HG03565 (cell line): ENCODE results near the gene ARHGEF7.

Source experiments
- ATAC-seq: cut with Tn5 transposase; IDR thresholded peaks from one replicate; pipeline ENCODE4 v1.9.1; 2021; ENCODE audit warnings: mild to moderate bottlenecking, moderate library complexity; ENCODE audit not compliant: unreplicated experiment

ARHGEF7 gene

GRCh38 chr13:111131611-111132010 is 16.5 kb downstream of the ARHGEF7 start:
- no peak for ATAC-seq

GRCh38 chr13:111132948-111133347 is 17.8 kb downstream of the ARHGEF7 start:
- ATAC-seq, result no peak

- ATAC-seq, result no peak
These were observed 24.3 kb downstream of the ARHGEF7 start for GRCh38 chr13:111139452-111139851.

GRCh38 chr13:111139873-111140561 is 24.9 kb downstream of the ARHGEF7 start:
- ATAC-seq, result no peak

- no peak for ATAC-seq
These were observed 25.5 kb downstream of the ARHGEF7 start for GRCh38 chr13:111140562-111141105.

- no peak for ATAC-seq
These were observed 27.4 kb downstream of the ARHGEF7 start for GRCh38 chr13:111142472-111142871.

GRCh38 chr13:111143865-111144540 is 28.9 kb downstream of the ARHGEF7 start:
- ATAC-seq, result no peak

GRCh38 chr13:111145071-111145470 is 30.0 kb downstream of the ARHGEF7 start:
- no peak for ATAC-seq

GRCh38 chr13:111145506-111145905 is 30.4 kb downstream of the ARHGEF7 start:
- no peak for ATAC-seq

- ATAC-seq, result no peak
These were observed 37.7 kb downstream of the ARHGEF7 start for GRCh38 chr13:111152844-111153243.

GRCh38 chr13:111153279-111153976 is 38.3 kb downstream of the ARHGEF7 start:
- ATAC-seq, result peak; percentile 83

- ATAC-seq, result peak; percentile 30
These were observed 38.8 kb downstream of the ARHGEF7 start for GRCh38 chr13:111153977-111154332.

- no peak for ATAC-seq
These were observed 41.3 kb downstream of the ARHGEF7 start for GRCh38 chr13:111156421-111156820.

- no peak for ATAC-seq
These were observed 43.2 kb downstream of the ARHGEF7 start for GRCh38 chr13:111158136-111158805.

GRCh38 chr13:111159362-111160320 is 44.5 kb downstream of the ARHGEF7 start:
- ATAC-seq, result no peak

GRCh38 chr13:111160648-111161047 is 45.5 kb downstream of the ARHGEF7 start:
- ATAC-seq, result no peak

GRCh38 chr13:111161601-111162600 is 46.8 kb downstream of the ARHGEF7 start:
- peak; percentile 42 for ATAC-seq

- peak; percentile 43 for ATAC-seq
These were observed 50.3 kb downstream of the ARHGEF7 start for GRCh38 chr13:111165241-111166010.
